ENCODE measurements around the gene SYT6. TPM values are rescaled to one million over a fixed set of nuclear protein-coding genes. Genes with fewer than 3 reads are reported as not detected.

Gene SYT6
- total RNA-seq, 1 experiment from 2014 or later = not detected

GRCh38 chr1:114080511-114081436 lies 72.9 kb downstream of the SYT6 start:
- H2AFZ ChIP-seq (ENCODE audit: low read depth, low read length, poor library complexity, severe bottlenecking) = no peak overlapping the region
- RAD21 ChIA-PET (ENCODE audit: low non-redundant PET in 1 of 2, low total read pairs in 2 of 2, uncharacterized antibody in 2 of 2, unreplicated experiment in 2 of 2) = no interaction called here
- H3K9me3 ChIP-seq (ENCODE audit: control insufficient read depth in 1 of 2, insufficient read depth in 1 of 2, low read depth in 1 of 2, low read length in 2 of 2) = no peaks in the 10 kb centered on the region
- no peak for DNase-seq (ENCODE audit: low read depth, low spot score)
- H3K27me3 ChIP-seq (ENCODE audit: insufficient read depth, low read length) = peaks cover 6% of the 10 kb centered on the region; the same call in 1 of the 2 replicates
- ATAC-seq = no peak
- POLR2A ChIA-PET = no interaction called here
- no peak overlapping the region for H3K9ac ChIP-seq (ENCODE audit: low read length)
- no peak overlapping the region for H3K4me3 ChIP-seq (replicated peaks in 1 of 2; ENCODE audit: low read depth in 1 of 2, low read length in 2 of 2)
- H4K20me1 ChIP-seq (ENCODE audit: insufficient read depth) = no peaks in the 10 kb centered on the region
- CTCF ChIA-PET = no interaction called here
- BruUV-seq (replicated peaks) = no TSS peak
- H3K27ac ChIP-seq (ENCODE audit: low read depth, low read length) = no peak overlapping the region
- no peak overlapping the region for H3K4me2 ChIP-seq (ENCODE audit: low read length)
- H3K79me2 ChIP-seq (ENCODE audit: insufficient read depth, low read length) = no peaks in the 10 kb centered on the region
- intact Hi-C loops (cut with micrococcal nuclease) = no loop called here
- no peaks in the 10 kb centered on the region for H3K4me1 ChIP-seq (ENCODE audit: control insufficient read depth in 1 of 2, insufficient read depth in 2 of 2, low read length in 2 of 2)
- TF ChIP-seq ATF3 (IDR thresholded peaks at IDR 0.05) (no peak), RAD21 (IDR thresholded peaks at IDR 0.05; ENCODE audit: low read depth) (no peak), SRF (IDR thresholded peaks at IDR 0.05; ENCODE audit: low read depth) (no peak)
- H3K36me3 ChIP-seq (ENCODE audit: control insufficient read depth in 1 of 2, insufficient read depth in 2 of 2, low read length in 2 of 2) = no peaks in the 10 kb centered on the region
- no peaks in the 10 kb centered on the region for H3K9me2 ChIP-seq (ENCODE audit: insufficient read depth)

- no peak overlapping the region for H3K27ac ChIP-seq (ENCODE audit: low read depth, low read length)
- peaks cover 6% of the 10 kb centered on the region; the same call in 1 of the 2 replicates for H3K27me3 ChIP-seq (ENCODE audit: insufficient read depth, low read length)
- no peak overlapping the region for H3K9ac ChIP-seq (ENCODE audit: low read length)
- TF ChIP-seq ATF3 (IDR thresholded peaks at IDR 0.05) (no peak), CTCF (IDR thresholded peaks at IDR 0.05 in 2 of 3, conservative IDR thresholded peaks at IDR 0.05 in 1 of 3; ENCODE audit: borderline replicate concordance in 1 of 3, insufficient read depth in 1 of 3, low read depth in 2 of 3, low read length in 2 of 3) (no peak), SP1 (IDR thresholded peaks at IDR 0.05; ENCODE audit: low read depth) (no peak), ZFX (IDR thresholded peaks at IDR 0.05) (no peak), CEBPB (IDR thresholded peaks at IDR 0.05; ENCODE audit: low read depth) (no peak), JUND (IDR thresholded peaks at IDR 0.05) (no peak), MAX (IDR thresholded peaks at IDR 0.05) (no peak), TCF7L2 (IDR thresholded peaks at IDR 0.05; ENCODE audit: borderline replicate concordance, extremely low read depth, insufficient read depth, insufficient read length) (no peak), EZH2phosphoT487 (IDR thresholded peaks at IDR 0.05; ENCODE audit: borderline replicate concordance) (no peak), CBX3 (IDR thresholded peaks at IDR 0.05; ENCODE audit: low read depth) (no peak), FOSL1 (IDR thresholded peaks at IDR 0.05; ENCODE audit: low read depth) (no peak), ELF1 (IDR thresholded peaks at IDR 0.05; ENCODE audit: borderline replicate concordance, low read depth) (no peak), POLR2A (IDR thresholded peaks at IDR 0.05; ENCODE audit: borderline replicate concordance, extremely low read depth, insufficient read depth, insufficient read length) (no peak), SIN3A (IDR thresholded peaks at IDR 0.05; ENCODE audit: low read depth) (no peak)
Observed at GRCh38 chr1:114079596-114080190, 74.0 kb downstream of the SYT6 start.

More at GRCh38 chr1:114079596-114080190, 74.0 kb downstream of the SYT6 start:
- no peaks in the 10 kb centered on the region for H3K9me3 ChIP-seq (ENCODE audit: control insufficient read depth in 1 of 2, insufficient read depth in 1 of 2, low read depth in 1 of 2, low read length in 2 of 2)
- intact Hi-C loops (cut with micrococcal nuclease) = no loop called here
- H3K36me3 ChIP-seq (ENCODE audit: control insufficient read depth in 1 of 2, insufficient read depth in 2 of 2, low read length in 2 of 2) = no peaks in the 10 kb centered on the region
- CTCF ChIA-PET = no interaction called here
- DNase-seq (ENCODE audit: low read depth, low spot score) (no peak), ATAC-seq (no peak)
- BruUV-seq (replicated peaks) = no TSS peak
- H3K4me3 ChIP-seq (replicated peaks in 1 of 2; ENCODE audit: low read depth in 1 of 2, low read length in 2 of 2) = no peak overlapping the region
- H3K79me2 ChIP-seq (ENCODE audit: insufficient read depth, low read length) = no peaks in the 10 kb centered on the region
- H3K4me1 ChIP-seq (ENCODE audit: control insufficient read depth in 1 of 2, insufficient read depth in 2 of 2, low read length in 2 of 2) = no peaks in the 10 kb centered on the region
- H3K4me2 ChIP-seq (ENCODE audit: low read length) = no peak overlapping the region
- H4K20me1 ChIP-seq (ENCODE audit: insufficient read depth) = no peaks in the 10 kb centered on the region
- RAD21 ChIA-PET (ENCODE audit: low non-redundant PET in 1 of 2, low total read pairs in 2 of 2, uncharacterized antibody in 2 of 2, unreplicated experiment in 2 of 2) = no interaction called here
- POLR2A ChIA-PET = no interaction called here
- no peaks in the 10 kb centered on the region for H3K9me2 ChIP-seq (ENCODE audit: insufficient read depth)
- H2AFZ ChIP-seq (ENCODE audit: low read depth, low read length, poor library complexity, severe bottlenecking) = no peak overlapping the region
